Liver (tissue), 9 donors: ENCODE data around the gene DENND4A. TPM values are rescaled to one million over a fixed set of nuclear protein-coding genes. Genes with fewer than 3 reads are reported as not detected.

Experiments used
- DNase-seq: peaks from one replicate; pipeline ENCODE4 v3.0.0-alpha.2; 2017; ENCODE audit warnings: low spot score
- H3K27ac ChIP-seq, 2 donors: one replicate each; pipeline ENCODE4 v1.7.0; 2013; ENCODE audit warnings: inconsistent platforms in 2 of 2, low read length in 2 of 2, control low read depth in 1 of 2, low read depth in 1 of 2, mild to moderate bottlenecking in 1 of 2
- H3K27me3 ChIP-seq, 4 donors: one replicate each; pipeline versions ENCODE4 v1.6.1 to v1.7.0; 2013; ENCODE audit warnings: low read length in 3 of 4, inconsistent platforms in 1 of 4, mild to moderate bottlenecking in 1 of 4, moderate library complexity in 1 of 4; ENCODE audit not compliant: control insufficient read depth in 4 of 4, insufficient read depth in 4 of 4
- H3K36me3 ChIP-seq, 4 donors: one replicate each; pipeline versions ENCODE4 v1.6.1 to v1.7.0; 2013; ENCODE audit warnings: low read length in 3 of 4, mild to moderate bottlenecking in 3 of 4, low read depth in 1 of 4, moderate library complexity in 1 of 4; ENCODE audit not compliant: control insufficient read depth in 4 of 4, insufficient read depth in 3 of 4
- H3K4me1 ChIP-seq, 4 donors: one replicate each; pipeline versions ENCODE4 v1.6.1 to v1.7.0; 2013; ENCODE audit warnings: low read length in 3 of 4, mild to moderate bottlenecking in 3 of 4, moderate library complexity in 1 of 4; ENCODE audit not compliant: control insufficient read depth in 4 of 4, insufficient read depth in 4 of 4
- H3K4me3 ChIP-seq, 3 donors: one replicate each; pipeline versions ENCODE4 v1.6.1 to v1.7.0; 2013; ENCODE audit warnings: low read length in 3 of 3, control low read depth in 1 of 3, low read depth in 1 of 3, mild to moderate bottlenecking in 1 of 3
- H3K9ac ChIP-seq, 2 donors: one replicate each; pipeline ENCODE4 v1.7.0; 2013; ENCODE audit warnings: low read length in 2 of 2, mild to moderate bottlenecking in 2 of 2, moderate library complexity in 2 of 2, control low read depth in 1 of 2, low read depth in 1 of 2
- H3K9me3 ChIP-seq, 4 donors: one replicate each; pipeline versions ENCODE4 v1.6.1 to v1.7.0; 2013; ENCODE audit warnings: low read length in 3 of 4; ENCODE audit not compliant: control insufficient read depth in 4 of 4
- ATF3 ChIP-seq: IDR thresholded peaks from 2 replicates; pipeline ENCODE4 v1.6.1; 2016; ENCODE audit warnings: antibody characterized with exemption
- EGR1 ChIP-seq, 2 donors: IDR thresholded peaks; 2 replicates each; pipeline ENCODE4 v1.6.1; 2016 to 2018; ENCODE audit warnings: antibody characterized with exemption in 2 of 2, low read depth in 2 of 2
- FOXA2 ChIP-seq: IDR thresholded peaks from 2 replicates; pipeline ENCODE4 v1.6.1; 2016; ENCODE audit warnings: antibody characterized with exemption
- GABPA ChIP-seq, 2 donors: IDR thresholded peaks in 1 of 2; conservative IDR thresholded peaks in 1 of 2; 2 replicates each; pipeline ENCODE4 v1.6.1; 2016; ENCODE audit warnings: antibody characterized with exemption in 2 of 2, mild to moderate bottlenecking in 1 of 2, moderate library complexity in 1 of 2
- HNF4A ChIP-seq, 2 donors: conservative IDR thresholded peaks; 2 replicates each; pipeline ENCODE4 v1.6.1; 2016; ENCODE audit warnings: antibody characterized with exemption in 2 of 2, mild to moderate bottlenecking in 2 of 2
- HNF4G ChIP-seq: IDR thresholded peaks from 2 replicates; pipeline ENCODE4 v1.6.1; 2016; ENCODE audit warnings: antibody characterized with exemption
- JUND ChIP-seq, 2 donors: IDR thresholded peaks; 2 replicates each; pipeline ENCODE4 v1.6.1; 2016; ENCODE audit warnings: antibody characterized with exemption in 2 of 2
- NR2F2 ChIP-seq: IDR thresholded peaks from 2 replicates; pipeline ENCODE4 v1.6.1; 2016; ENCODE audit warnings: antibody characterized with exemption
- RAD21 ChIP-seq, 2 donors: IDR thresholded peaks; 2 replicates each; pipeline ENCODE4 v1.6.1; 2016; ENCODE audit warnings: antibody characterized with exemption in 2 of 2, mild to moderate bottlenecking in 2 of 2
- RXRA ChIP-seq, 2 donors: IDR thresholded peaks; 2 replicates each; pipeline ENCODE4 v1.6.1; 2017 to 2018; ENCODE audit warnings: antibody characterized with exemption in 2 of 2, mild to moderate bottlenecking in 1 of 2
- SP1 ChIP-seq: IDR thresholded peaks from 2 replicates; pipeline ENCODE4 v1.6.1; 2018; ENCODE audit warnings: antibody characterized with exemption, mild to moderate bottlenecking
- TAF1 ChIP-seq: conservative IDR thresholded peaks from 2 replicates; pipeline ENCODE4 v1.6.1; 2016; ENCODE audit warnings: antibody characterized with exemption, mild to moderate bottlenecking
- YY1 ChIP-seq: IDR thresholded peaks from 2 replicates; pipeline ENCODE4 v1.6.1; 2016; ENCODE audit warnings: antibody characterized with exemption, mild to moderate bottlenecking
- WGBS: extraction: QIAGEN DNeasy Blood & Tissue Kit; methylation state at CpG from one replicate; pipeline ENCODE4 v1.1.7; 2013; 5-methylcytosine and 5-hydroxymethylcytosine counted together
- polyA plus RNA-seq, 2 donors: library from polyadenylated mRNA; stranded (reverse) in 1 of 2; unstranded in 1 of 2; fragments of 200-250 nt in 1 of 2; fragments of >200 nt in 1 of 2; fragmentation: Nextera tagmentation in 1 of 2; extraction: Ambion mirVana in 1 of 2; gene quantifications; one replicate each; pipeline versions ENCODE4 v1.2.1 to v1.2.3, GENCODE V29; 2013 to 2015
- total RNA-seq, 2 donors: library from RNA; depleted of rRNA; stranded (reverse); fragments of >200 nt; gene quantifications; one replicate each; pipeline ENCODE4 v1.2.3, GENCODE V29; 2014
- TF ChIP-seq, protein P1 (sequence below): IDR thresholded peaks from 2 replicates; pipeline ENCODE4 v1.6.1; 2016; ENCODE audit warnings: antibody characterized with exemption, mild to moderate bottlenecking
- TF ChIP-seq, protein P2 (sequence below): fragments of 150-350 bp; IDR thresholded peaks from 2 replicates; pipeline ENCODE4 v1.5.1; 2017; ENCODE audit warnings: improper control_type of control experiment, low read depth, low read length; ENCODE audit not compliant: missing input control
- TF ChIP-seq, protein P3 (sequence below): IDR thresholded peaks from 2 replicates; pipeline ENCODE4 v1.6.1; 2016; ENCODE audit warnings: antibody characterized with exemption
- TF ChIP-seq, protein P4 (sequence below): IDR thresholded peaks from 2 replicates; pipeline ENCODE4 v1.6.1; 2016; ENCODE audit warnings: antibody characterized with exemption
- donor health status: healthy.
- donor health status: healthy.
- donor health status: healthy.
- donor health status: healthy.
- donor health status: healthy.

DENND4A gene
- total and polyA plus RNA-seq, 4 donors: 5.2 to 75.5 (median 23.9) TPM

DNA sequence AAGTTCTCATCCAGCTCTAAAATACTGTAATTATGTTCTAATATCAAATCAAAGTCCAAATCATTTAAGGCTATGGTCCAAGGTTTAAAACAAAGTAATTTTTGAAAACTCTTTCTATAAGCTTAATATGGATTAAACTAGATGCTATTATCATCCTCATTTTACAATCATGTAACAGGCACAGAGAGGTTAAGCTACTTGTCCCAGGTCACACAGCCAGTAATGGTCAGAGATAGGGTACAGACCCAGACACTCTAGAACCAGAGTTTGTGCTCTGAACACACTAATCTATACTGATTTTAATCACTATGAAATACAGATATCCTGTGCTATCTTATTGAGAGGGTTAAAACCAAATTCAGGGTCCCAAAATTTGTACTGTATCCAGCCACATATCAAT is 44.8 kb downstream of the DENND4A start:
- Histone ChIP-seq H3K4me1 (no peaks in the 10 kb centered on the region), H3K27me3 (no peaks in the 10 kb centered on the region), H3K27ac (no peak overlapping the region), H3K9me3 (no peaks in the 10 kb centered on the region), H3K9ac (no peak overlapping the region), H3K36me3 (peaks cover 1 to 24% (median 4%) of the 10 kb centered on the region in 4 donors), H3K4me3 (no peak overlapping the region)
- DNase-seq: no peak
- TF ChIP-seq, protein P1, sequence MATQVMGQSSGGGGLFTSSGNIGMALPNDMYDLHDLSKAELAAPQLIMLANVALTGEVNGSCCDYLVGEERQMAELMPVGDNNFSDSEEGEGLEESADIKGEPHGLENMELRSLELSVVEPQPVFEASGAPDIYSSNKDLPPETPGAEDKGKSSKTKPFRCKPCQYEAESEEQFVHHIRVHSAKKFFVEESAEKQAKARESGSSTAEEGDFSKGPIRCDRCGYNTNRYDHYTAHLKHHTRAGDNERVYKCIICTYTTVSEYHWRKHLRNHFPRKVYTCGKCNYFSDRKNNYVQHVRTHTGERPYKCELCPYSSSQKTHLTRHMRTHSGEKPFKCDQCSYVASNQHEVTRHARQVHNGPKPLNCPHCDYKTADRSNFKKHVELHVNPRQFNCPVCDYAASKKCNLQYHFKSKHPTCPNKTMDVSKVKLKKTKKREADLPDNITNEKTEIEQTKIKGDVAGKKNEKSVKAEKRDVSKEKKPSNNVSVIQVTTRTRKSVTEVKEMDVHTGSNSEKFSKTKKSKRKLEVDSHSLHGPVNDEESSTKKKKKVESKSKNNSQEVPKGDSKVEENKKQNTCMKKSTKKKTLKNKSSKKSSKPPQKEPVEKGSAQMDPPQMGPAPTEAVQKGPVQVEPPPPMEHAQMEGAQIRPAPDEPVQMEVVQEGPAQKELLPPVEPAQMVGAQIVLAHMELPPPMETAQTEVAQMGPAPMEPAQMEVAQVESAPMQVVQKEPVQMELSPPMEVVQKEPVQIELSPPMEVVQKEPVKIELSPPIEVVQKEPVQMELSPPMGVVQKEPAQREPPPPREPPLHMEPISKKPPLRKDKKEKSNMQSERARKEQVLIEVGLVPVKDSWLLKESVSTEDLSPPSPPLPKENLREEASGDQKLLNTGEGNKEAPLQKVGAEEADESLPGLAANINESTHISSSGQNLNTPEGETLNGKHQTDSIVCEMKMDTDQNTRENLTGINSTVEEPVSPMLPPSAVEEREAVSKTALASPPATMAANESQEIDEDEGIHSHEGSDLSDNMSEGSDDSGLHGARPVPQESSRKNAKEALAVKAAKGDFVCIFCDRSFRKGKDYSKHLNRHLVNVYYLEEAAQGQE: no peak
- TF ChIP-seq JUND (IDR thresholded peaks at IDR 0.05): no peak
- TF ChIP-seq GABPA (IDR thresholded peaks at IDR 0.05 in 1 of 2, conservative IDR thresholded peaks at IDR 0.05 in 1 of 2): no peak
- no peak for TF ChIP-seq ATF3
- no peak for TF ChIP-seq RXRA (IDR thresholded peaks at IDR 0.05)
- TF ChIP-seq, protein P2, sequence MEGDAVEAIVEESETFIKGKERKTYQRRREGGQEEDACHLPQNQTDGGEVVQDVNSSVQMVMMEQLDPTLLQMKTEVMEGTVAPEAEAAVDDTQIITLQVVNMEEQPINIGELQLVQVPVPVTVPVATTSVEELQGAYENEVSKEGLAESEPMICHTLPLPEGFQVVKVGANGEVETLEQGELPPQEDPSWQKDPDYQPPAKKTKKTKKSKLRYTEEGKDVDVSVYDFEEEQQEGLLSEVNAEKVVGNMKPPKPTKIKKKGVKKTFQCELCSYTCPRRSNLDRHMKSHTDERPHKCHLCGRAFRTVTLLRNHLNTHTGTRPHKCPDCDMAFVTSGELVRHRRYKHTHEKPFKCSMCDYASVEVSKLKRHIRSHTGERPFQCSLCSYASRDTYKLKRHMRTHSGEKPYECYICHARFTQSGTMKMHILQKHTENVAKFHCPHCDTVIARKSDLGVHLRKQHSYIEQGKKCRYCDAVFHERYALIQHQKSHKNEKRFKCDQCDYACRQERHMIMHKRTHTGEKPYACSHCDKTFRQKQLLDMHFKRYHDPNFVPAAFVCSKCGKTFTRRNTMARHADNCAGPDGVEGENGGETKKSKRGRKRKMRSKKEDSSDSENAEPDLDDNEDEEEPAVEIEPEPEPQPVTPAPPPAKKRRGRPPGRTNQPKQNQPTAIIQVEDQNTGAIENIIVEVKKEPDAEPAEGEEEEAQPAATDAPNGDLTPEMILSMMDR: no peak
- no peak for TF ChIP-seq HNF4A (conservative IDR thresholded peaks at IDR 0.05)
- TF ChIP-seq RAD21 (IDR thresholded peaks at IDR 0.05): no peak
- TF ChIP-seq EGR1 (IDR thresholded peaks at IDR 0.05; ENCODE audit: low read depth in 2 of 2): no peak
- TF ChIP-seq, protein P3, sequence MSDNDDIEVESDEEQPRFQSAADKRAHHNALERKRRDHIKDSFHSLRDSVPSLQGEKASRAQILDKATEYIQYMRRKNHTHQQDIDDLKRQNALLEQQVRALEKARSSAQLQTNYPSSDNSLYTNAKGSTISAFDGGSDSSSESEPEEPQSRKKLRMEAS: no peak
- TF ChIP-seq SP1: no peak
- TF ChIP-seq TAF1: no peak
- TF ChIP-seq FOXA2: no peak

- Histone ChIP-seq H3K36me3 (peaks cover 3 to 14% (median 6%) of the 10 kb centered on the region in 4 donors), H3K4me3 (no peak overlapping the region), H3K9me3 (no peaks in the 10 kb centered on the region), H3K4me1 (no peaks in the 10 kb centered on the region), H3K27me3 (no peaks in the 10 kb centered on the region), H3K9ac (no peak overlapping the region), H3K27ac (no peak overlapping the region)
- WGBS: 90% methylated on average over 1 of the region's 1 CpG
- DNase-seq: no peak
- no peak for TF ChIP-seq GABPA (IDR thresholded peaks at IDR 0.05 in 1 of 2, conservative IDR thresholded peaks at IDR 0.05 in 1 of 2)
- no peak for TF ChIP-seq YY1
- no peak for TF ChIP-seq EGR1 (IDR thresholded peaks at IDR 0.05; ENCODE audit: low read depth in 2 of 2)
- TF ChIP-seq, protein P1: no peak
- TF ChIP-seq ATF3: no peak
- TF ChIP-seq HNF4G: no peak
- TF ChIP-seq SP1: no peak
- TF ChIP-seq, protein P3: no peak
- TF ChIP-seq RAD21 (IDR thresholded peaks at IDR 0.05): no peak
- TF ChIP-seq TAF1: no peak
- TF ChIP-seq NR2F2: no peak
- TF ChIP-seq HNF4A (conservative IDR thresholded peaks at IDR 0.05): no peak
- TF ChIP-seq RXRA (IDR thresholded peaks at IDR 0.05): no peak
- TF ChIP-seq, protein P4, sequence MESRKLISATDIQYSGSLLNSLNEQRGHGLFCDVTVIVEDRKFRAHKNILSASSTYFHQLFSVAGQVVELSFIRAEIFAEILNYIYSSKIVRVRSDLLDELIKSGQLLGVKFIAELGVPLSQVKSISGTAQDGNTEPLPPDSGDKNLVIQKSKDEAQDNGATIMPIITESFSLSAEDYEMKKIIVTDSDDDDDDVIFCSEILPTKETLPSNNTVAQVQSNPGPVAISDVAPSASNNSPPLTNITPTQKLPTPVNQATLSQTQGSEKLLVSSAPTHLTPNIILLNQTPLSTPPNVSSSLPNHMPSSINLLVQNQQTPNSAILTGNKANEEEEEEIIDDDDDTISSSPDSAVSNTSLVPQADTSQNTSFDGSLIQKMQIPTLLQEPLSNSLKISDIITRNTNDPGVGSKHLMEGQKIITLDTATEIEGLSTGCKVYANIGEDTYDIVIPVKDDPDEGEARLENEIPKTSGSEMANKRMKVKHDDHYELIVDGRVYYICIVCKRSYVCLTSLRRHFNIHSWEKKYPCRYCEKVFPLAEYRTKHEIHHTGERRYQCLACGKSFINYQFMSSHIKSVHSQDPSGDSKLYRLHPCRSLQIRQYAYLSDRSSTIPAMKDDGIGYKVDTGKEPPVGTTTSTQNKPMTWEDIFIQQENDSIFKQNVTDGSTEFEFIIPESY: no peak
Observed at GRCh38 chr15:65743637-65744252, 48.3 kb downstream of the DENND4A start.
